Upper lobe of right lung (tissue), 1 donor: ENCODE data around the gene SNRPB. TPM values are rescaled to one million over a fixed set of nuclear protein-coding genes. Genes with fewer than 3 reads are reported as not detected.
A peak's percentile ranks its signal among the peaks of the same experiment; 100 is the strongest.

Experiments used
- ATAC-seq: fragments of 200-7000 bp; cut with Tn5 transposase; one replicate; pipeline ENCODE4 v1.9.1; 2020; ENCODE audit warnings: mild to moderate bottlenecking, moderate library complexity
- DNase-seq: peaks from one replicate; pipeline ENCODE4 v3.0.0-alpha.2; 2020
- H3K27ac ChIP-seq: fragments of 200-600 bp; one replicate; pipeline ENCODE4 v1.8.0; 2022
- H3K27me3 ChIP-seq: fragments of 200-600 bp; one replicate; pipeline ENCODE4 v1.8.0; 2022; ENCODE audit warnings: mild to moderate bottlenecking
- H3K36me3 ChIP-seq: fragments of 200-600 bp; one replicate; pipeline ENCODE4 v1.8.0; 2022
- H3K4me1 ChIP-seq: fragments of 200-600 bp; one replicate; pipeline ENCODE4 v1.8.0; 2022
- H3K4me3 ChIP-seq: fragments of 200-600 bp; one replicate; pipeline ENCODE4 v1.8.0; 2022; ENCODE audit warnings: mild to moderate bottlenecking
- H3K9me3 ChIP-seq: fragments of 200-600 bp; one replicate; pipeline ENCODE4 v1.8.0; 2022
- intact Hi-C: fragments of 100-400 bp; cut with DNase I; formaldehyde crosslinking; loops from one replicate; pipeline ENCODE4 v1.11.0; 2022
- long read RNA-seq: library from polyadenylated mRNA; unstranded; transcript quantifications from one replicate; pipeline ENCODE4 v2.0.0, GENCODE V29; 2021
- total RNA-seq: library from RNA; stranded (reverse); fragmentation: NEBNext Ultra II Directional; extraction: Animal tissue kit (Norgen Biotek cat#: 25700); gene quantifications from one replicate; pipeline ENCODE4 v1.2.1, GENCODE V29; 2021
- TF ChIP-seq, protein P1 (sequence below): fragments of 200-600 bp; IDR thresholded peaks from one replicate; pipeline ENCODE4 v1.8.0; 2022; ENCODE audit warnings: antibody characterized with exemption
- donor health status: DM: no; HTN: yes; CAD: no; lungs with severe emphysema.

SNRPB gene
- 83.7 TPM for total RNA-seq
- long read RNA-seq, transcript SNRPB-201 (7 exons, 1,154 nt) = major isoform, 53 of 83 reads
- long read RNA-seq, transcript SNRPB-202 (7 exons, 1,008 nt) = minor isoform, 21 of 83 reads
- long read RNA-seq, partial matches to known transcripts = 4 of 83 reads
- long read RNA-seq, other reads (novel, unspliced or antisense) = 5 of 83 reads

GRCh38 chr20:2470423-2471193, at the start of gene SNRPB:
TSS of gene SNRPB (minus strand) at chr20:2470789. CDS start at chr20:2470690, 99 bp downstream.
- H3K4me3 ChIP-seq = peak within 1 kb of the TSS; percentile 80
- intact Hi-C loops = no loop called here
- H3K4me1 ChIP-seq = peaks cover 10% of the 10 kb centered on the region
- ATAC-seq = peak; percentile 99
- H3K36me3 ChIP-seq = peaks cover 29% of the 10 kb centered on the region
- no peaks in the 10 kb centered on the region for H3K9me3 ChIP-seq
- peak within 1 kb of the TSS; percentile 91 for H3K27ac ChIP-seq
- TF ChIP-seq, protein P1, sequence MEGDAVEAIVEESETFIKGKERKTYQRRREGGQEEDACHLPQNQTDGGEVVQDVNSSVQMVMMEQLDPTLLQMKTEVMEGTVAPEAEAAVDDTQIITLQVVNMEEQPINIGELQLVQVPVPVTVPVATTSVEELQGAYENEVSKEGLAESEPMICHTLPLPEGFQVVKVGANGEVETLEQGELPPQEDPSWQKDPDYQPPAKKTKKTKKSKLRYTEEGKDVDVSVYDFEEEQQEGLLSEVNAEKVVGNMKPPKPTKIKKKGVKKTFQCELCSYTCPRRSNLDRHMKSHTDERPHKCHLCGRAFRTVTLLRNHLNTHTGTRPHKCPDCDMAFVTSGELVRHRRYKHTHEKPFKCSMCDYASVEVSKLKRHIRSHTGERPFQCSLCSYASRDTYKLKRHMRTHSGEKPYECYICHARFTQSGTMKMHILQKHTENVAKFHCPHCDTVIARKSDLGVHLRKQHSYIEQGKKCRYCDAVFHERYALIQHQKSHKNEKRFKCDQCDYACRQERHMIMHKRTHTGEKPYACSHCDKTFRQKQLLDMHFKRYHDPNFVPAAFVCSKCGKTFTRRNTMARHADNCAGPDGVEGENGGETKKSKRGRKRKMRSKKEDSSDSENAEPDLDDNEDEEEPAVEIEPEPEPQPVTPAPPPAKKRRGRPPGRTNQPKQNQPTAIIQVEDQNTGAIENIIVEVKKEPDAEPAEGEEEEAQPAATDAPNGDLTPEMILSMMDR = no peak
- H3K27me3 ChIP-seq = no peaks in the 10 kb centered on the region
- peak; percentile 97 for DNase-seq

DNA sequence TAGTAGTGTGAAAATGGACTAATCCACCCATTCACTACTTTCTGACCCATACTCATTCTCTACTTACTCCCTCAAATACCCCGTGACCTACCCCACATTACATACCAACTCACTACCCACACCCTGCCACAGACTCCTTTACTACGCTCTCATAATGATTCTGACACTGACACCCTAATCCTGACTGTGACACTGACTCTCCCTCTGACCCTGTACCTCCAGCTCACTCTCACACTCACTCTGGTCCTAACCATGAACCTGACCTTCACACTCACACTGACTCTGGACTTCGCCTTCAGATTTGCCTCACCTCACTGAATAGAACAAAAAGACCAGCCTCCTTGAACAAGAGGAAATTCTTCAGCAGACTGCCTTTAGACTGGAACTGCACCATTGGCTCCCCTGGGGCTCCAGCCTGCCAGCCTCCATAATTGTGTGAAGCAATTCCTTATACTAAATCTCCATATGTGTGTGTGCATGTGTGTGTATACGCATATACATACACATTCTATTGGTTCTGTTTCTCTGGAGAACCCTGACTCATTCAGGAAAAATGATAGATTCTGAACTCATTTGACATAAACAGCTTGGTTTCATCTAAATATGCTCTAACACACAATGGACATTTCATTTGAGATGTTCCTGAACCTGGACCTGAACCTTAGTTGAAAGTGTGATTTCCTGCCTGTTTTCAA, 48.7 kb upstream of the SNRPB start:
- Histone ChIP-seq H3K9me3 (no peaks in the 10 kb centered on the region), H3K27ac (no peak overlapping the region), H3K4me3 (no peak overlapping the region), H3K4me1 (peaks cover 2% of the 10 kb centered on the region), H3K27me3 (no peaks in the 10 kb centered on the region), H3K36me3 (no peaks in the 10 kb centered on the region)
- ATAC-seq = no peak
- TF ChIP-seq, protein P1 = no peak
- no peak for DNase-seq
- intact Hi-C loops = loop anchor here (10.0 kb wide), 1 partner anchor 126 kb away; no protein-coding TSS in a partner anchor

GRCh38 chr20:2518558-2518957, 48.0 kb upstream of the SNRPB start:
- DNase-seq (no peak), ATAC-seq (peak; percentile 15)
- TF ChIP-seq, protein P1 = no peak
- H3K27ac ChIP-seq = no peak overlapping the region
- no peaks in the 10 kb centered on the region for H3K9me3 ChIP-seq
- intact Hi-C loops = loop anchor here (10.0 kb wide), 1 partner anchor 126 kb away; no protein-coding TSS in a partner anchor
- H3K36me3 ChIP-seq = no peaks in the 10 kb centered on the region
- H3K27me3 ChIP-seq = no peaks in the 10 kb centered on the region
- no peak overlapping the region for H3K4me3 ChIP-seq
- no peaks in the 10 kb centered on the region for H3K4me1 ChIP-seq

- H3K4me3 ChIP-seq = no peak overlapping the region
- DNase-seq = no peak
- intact Hi-C loops = loop anchor here (10.0 kb wide), 1 partner anchor 127 kb away; no protein-coding TSS in a partner anchor
- H3K27ac ChIP-seq = no peak overlapping the region
- no peaks in the 10 kb centered on the region for H3K27me3 ChIP-seq
- ATAC-seq = no peak
- no peaks in the 10 kb centered on the region for H3K4me1 ChIP-seq
- no peaks in the 10 kb centered on the region for H3K36me3 ChIP-seq
- H3K9me3 ChIP-seq = no peaks in the 10 kb centered on the region
- TF ChIP-seq, protein P1 = no peak
These were observed 47.5 kb upstream of the SNRPB start for GRCh38 chr20:2518096-2518495.

DNA sequence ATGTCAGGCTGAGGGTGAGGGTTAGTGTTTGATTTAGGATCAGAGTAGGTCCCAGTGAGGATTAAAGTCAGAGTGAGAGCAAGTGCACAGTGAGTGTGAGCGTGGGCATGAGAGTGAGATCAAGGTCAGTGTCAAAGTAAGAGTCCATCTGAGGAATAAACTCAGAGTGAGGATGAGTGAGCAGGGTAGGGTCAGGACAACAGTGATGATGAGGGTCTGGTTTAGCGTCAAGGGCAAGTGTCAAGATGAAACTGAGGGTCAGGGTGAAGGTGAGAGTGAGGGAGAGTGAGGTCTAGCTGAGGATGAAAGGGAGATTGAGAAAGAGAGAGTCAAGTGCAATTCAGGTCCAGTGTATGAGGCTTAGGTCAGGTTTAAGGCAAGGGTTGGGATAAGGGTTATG, 45.8 kb upstream of the SNRPB start:
- intact Hi-C loops = loop anchor here (10.0 kb wide), 1 partner anchor 128 kb away; no protein-coding TSS in a partner anchor
- H3K4me1 ChIP-seq = no peaks in the 10 kb centered on the region

More for the DNA sequence above, 45.8 kb upstream of the SNRPB start:
- DNase-seq = no peak
- Histone ChIP-seq H3K27ac (no peak overlapping the region), H3K4me3 (no peak overlapping the region), H3K36me3 (no peaks in the 10 kb centered on the region), H3K9me3 (no peaks in the 10 kb centered on the region), H3K27me3 (no peaks in the 10 kb centered on the region)
- TF ChIP-seq, protein P1 = no peak
- no peak for ATAC-seq
